Stimulated activated CD4-positive, alpha-beta T cell treated with anti-CD3 and anti-CD28 coated beads, Interleukin-12 subunit alpha, Interleukin-12 subunit beta, amount 100 ng/mL, for 4 hours (primary cell): Measurements from ENCODE around the gene CSRNP3.

Experiments used
- DNase-seq: peaks from one replicate; pipeline ENCODE4 v3.0.0-alpha.2; 2020

CSRNP3 gene

DNA sequence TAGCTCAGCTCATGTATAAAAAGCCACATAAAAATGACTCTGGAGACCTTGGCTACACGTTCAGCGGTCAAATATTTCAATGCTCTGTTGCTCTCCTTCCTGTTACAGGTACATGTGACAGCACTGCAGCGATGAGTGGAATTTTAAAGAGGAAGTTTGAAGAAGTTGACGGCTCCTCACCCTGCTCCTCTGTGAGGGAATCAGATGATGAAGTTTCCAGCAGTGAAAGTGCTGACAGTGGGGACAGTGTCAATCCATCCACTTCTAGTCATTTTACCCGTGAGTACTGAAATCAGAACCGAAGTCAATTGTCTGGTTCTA lies 125.4 kb downstream of the CSRNP3 start:
- DNase-seq, result no peak

- no peak for DNase-seq
Measured at GRCh38 chr2:165596788-165597187, 127.3 kb downstream of the CSRNP3 start.

GRCh38 chr2:165601065-165601830 lies 131.8 kb downstream of the CSRNP3 start:
- no peak for DNase-seq

DNA sequence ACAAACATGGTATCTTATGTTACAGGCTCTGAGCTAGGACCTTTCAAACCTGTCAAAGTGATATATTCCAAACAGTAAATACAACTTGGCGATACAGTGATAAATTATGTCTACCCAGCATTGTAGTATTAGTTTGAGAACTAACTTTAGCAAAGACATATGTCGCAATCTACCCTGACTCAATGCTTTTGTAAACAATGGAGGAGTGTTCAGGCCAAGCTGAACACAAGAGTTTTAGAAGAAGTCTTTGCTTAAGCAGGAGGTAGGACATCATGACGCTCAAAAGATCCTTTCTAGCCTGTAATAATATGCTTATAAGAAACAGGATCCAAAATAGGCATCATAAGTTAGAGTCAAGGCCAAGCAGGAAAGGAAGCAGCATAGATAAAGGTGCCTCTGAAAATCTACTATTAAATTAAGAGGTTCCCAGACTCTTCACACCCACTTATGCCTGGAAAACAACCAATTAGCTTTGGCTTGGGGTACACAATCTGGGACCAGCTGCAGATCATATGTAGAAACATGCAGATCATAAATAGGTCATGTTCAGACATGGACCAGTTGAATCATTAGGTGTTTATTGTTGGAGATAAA lies 132.5 kb downstream of the CSRNP3 start:
- DNase-seq, result no peak

GRCh38 chr2:165609672-165610071 lies 140.2 kb downstream of the CSRNP3 start:
- no peak for DNase-seq

DNA sequence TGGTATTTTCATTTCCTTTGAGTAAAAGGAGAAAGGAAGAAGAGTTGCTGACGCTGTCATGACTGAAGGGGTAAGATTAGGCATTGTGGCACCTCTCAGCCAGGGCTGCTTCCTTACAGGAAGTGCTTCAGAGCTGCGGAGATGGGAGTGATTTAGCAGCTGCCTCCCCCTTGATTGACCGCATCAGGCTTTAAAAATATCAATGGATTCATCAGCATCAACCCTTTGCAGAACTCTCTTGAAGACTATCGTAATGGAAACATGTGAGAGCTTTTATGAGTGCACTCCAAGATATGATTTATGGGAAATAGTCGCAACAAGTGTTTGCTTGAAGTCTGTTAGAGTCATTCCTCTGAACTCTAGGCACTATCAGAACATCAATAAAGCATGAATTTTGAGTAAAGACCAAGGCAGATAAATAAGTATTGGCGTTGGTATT lies 141.1 kb downstream of the CSRNP3 start:
- DNase-seq, result no peak

DNA sequence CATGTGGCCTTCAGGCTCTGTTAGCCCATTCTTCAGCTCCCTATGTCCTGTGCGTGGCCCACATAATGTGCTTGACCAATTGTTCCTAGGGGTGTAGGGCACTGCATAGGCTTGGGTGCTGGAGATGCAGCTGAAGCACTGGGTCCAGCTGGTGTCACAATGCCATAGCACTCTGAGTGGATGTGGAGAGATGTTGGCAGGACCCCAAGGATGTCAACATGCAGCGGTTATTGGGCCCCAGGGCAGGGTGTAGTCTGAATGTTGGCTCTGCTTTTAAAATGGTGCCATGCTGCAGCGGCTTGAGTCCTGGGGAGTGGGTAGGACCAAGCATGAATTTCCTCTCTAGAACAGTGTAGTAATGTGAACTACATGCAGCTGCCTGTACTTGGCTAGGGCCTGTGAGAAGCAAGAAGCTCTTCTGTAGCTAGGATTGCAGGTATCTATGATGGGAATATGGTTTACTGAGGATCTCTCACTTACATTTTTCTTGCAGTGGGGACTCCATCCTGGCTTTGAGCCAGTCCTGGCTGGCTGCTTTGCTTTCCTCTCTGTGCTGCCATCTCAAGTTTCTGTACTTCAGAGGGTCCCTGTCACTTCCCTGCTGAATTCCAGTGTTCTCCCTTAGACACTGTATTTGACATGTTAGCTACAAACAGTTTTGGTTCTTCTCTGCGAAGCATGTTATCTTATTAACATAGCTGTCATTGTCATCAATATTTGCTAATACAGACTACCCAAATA lies 148.4 kb downstream of the CSRNP3 start:
- no peak for DNase-seq

- DNase-seq, result no peak
Measured at GRCh38 chr2:165618806-165619205, 149.3 kb downstream of the CSRNP3 start.

- no peak for DNase-seq
Measured at GRCh38 chr2:165621086-165621560, 151.6 kb downstream of the CSRNP3 start.

GRCh38 chr2:165623161-165623560 lies 153.7 kb downstream of the CSRNP3 start:
- no peak for DNase-seq

- no peak for DNase-seq
Measured at GRCh38 chr2:165623783-165624469, 154.4 kb downstream of the CSRNP3 start.

DNA sequence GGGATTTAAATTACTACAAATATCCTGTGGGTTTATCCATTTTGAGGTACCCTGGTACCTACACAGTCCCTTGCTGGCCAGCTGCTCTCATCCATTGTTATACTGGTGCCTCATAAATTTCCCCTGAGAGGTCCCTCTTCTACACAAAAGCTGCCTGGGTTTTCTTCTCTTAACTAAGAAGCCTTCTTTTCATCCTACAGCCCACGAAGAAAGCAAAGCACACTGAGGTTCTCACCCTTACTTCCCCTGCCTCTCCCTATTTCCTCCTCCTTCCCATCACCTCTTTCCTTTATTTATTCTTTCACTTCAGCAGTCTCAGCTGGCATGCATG lies 154.9 kb downstream of the CSRNP3 start:
- no peak for DNase-seq

DNA sequence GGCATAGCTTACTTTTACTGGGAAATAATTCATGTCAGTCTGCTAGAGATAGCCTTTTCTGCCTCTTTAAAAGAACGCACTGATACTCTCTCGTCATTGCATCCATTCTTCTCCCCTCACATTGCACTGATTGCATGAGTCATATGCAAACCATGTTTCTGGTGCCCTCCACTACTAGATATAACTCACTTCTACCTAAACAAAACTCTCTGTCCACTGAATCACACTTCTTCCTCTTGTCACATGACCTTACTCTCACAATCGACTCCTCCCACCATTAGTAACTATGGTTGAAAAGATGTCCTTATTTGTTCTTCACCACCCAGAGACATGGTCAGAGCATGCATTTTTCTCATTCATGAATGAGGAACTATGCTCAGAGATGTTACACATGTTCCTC lies 158.0 kb downstream of the CSRNP3 start:
- DNase-seq, result no peak

DNA sequence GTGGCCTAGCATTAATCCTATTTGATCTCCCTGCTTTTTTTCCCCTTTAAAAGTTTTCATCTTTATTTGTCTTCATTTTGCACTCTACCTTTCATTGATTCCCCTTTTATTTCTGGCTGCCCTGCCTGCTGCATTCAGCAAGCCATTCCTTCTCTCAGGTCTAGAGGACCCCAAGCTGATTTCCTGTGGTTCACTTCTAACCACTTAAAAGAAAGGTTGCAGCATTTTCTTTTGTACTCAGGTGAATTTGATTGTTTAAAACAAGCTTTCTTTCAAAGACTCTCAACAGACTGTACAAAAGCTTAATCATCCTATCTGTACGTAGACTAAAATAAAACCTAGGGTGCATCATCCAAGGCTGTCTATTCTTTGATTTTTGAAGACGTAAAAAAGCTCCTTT lies 160.3 kb downstream of the CSRNP3 start:
- DNase-seq, result no peak

GRCh38 chr2:165630236-165630635 lies 160.7 kb downstream of the CSRNP3 start:
- DNase-seq, result no peak

DNA sequence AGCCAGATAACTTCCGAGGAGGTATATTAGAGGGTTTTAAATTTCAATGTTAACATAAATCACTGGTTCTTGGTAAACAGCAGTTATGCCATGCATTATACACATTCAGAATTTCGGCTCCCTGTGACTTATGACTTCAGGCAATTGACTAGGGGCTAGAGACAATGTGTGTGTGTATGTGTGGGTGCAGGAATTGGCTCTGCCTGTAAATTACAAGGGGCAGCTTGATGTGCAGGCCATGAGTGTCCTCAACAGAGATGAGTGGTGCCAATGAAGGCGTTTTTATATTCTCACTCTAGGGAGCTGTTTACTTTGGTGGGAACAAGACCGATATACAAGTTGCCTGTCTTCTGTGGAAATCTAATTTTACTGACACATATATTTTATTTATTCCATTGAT lies 161.6 kb downstream of the CSRNP3 start:
- no peak for DNase-seq

GRCh38 chr2:165632594-165632993 lies 163.1 kb downstream of the CSRNP3 start:
- no peak for DNase-seq

GRCh38 chr2:165633431-165633830 lies 163.9 kb downstream of the CSRNP3 start:
- DNase-seq, result no peak

GRCh38 chr2:165634282-165634681 lies 164.8 kb downstream of the CSRNP3 start:
- DNase-seq, result no peak

DNA sequence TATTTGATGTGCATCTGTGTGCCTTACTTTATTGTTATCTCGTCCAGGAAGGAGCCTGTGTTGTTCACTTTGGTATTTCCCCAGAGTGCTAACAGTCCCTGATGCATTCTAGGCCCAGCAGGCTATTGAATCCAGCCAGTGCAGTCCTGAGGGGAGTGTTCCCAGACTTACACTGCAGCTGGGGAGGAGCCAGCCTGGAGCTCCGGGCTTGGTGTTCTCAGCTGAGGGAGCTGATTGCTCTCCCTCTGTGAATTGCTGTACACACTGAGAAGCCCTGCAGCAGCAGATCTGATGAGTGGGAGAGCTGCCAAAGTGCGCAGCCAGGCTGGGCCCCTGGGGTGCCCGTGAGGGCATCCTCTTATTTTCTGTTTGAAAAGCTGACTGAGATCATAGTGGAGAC lies 165.4 kb downstream of the CSRNP3 start:
- DNase-seq, result no peak

DNA sequence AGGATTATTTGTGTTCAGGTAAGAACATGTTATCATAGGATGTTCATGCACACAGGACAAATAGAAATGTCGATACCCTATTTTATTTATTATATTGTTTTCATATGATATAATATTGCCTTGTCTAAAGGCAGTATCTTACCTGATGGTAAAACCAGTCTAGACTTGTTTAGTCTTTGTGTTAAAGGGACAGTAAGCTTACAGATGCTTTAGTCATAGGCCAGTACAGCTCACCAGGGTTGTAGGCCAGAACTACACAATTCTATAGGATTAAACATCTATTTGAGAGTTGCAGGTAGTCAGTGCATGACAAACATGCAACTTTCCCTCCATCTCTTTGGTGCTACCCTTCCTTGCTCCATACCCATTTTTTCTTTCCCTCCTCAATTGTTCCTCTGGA lies 166.0 kb downstream of the CSRNP3 start:
- no peak for DNase-seq

- DNase-seq, result no peak
Measured at GRCh38 chr2:165636959-165637358, 167.5 kb downstream of the CSRNP3 start.

- DNase-seq, result no peak
Measured at GRCh38 chr2:165637396-165637795, 167.9 kb downstream of the CSRNP3 start.

DNA sequence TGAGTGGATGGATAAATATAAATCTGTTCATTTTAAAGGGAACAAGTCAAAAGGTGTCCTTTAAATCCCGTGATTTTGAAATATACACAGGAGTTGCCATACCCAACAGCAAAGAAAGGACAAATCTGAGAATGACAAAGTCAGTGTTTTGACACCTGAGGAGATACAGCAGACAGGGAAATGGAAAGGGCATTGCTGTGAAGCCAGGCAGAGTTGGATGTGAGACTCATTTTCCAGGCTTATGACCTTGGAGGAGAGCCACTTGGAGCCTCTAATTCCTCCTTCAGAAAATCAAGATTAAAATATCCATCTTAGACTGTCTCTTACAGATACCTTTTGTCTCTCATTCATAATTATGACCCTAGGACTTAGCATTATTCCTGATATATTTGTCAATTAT lies 170.0 kb downstream of the CSRNP3 start:
- no peak for DNase-seq
